NCI-H1105 treated with DMSO at 0.1 percent for 48 hours (cell line): Measurements from ENCODE around the gene RNF41.

Experiments used
- DNase-seq: peaks from one replicate; lab custom pipeline; 2025; lab: John Stamatoyannopoulos, UW

The RNF41 gene

DNA sequence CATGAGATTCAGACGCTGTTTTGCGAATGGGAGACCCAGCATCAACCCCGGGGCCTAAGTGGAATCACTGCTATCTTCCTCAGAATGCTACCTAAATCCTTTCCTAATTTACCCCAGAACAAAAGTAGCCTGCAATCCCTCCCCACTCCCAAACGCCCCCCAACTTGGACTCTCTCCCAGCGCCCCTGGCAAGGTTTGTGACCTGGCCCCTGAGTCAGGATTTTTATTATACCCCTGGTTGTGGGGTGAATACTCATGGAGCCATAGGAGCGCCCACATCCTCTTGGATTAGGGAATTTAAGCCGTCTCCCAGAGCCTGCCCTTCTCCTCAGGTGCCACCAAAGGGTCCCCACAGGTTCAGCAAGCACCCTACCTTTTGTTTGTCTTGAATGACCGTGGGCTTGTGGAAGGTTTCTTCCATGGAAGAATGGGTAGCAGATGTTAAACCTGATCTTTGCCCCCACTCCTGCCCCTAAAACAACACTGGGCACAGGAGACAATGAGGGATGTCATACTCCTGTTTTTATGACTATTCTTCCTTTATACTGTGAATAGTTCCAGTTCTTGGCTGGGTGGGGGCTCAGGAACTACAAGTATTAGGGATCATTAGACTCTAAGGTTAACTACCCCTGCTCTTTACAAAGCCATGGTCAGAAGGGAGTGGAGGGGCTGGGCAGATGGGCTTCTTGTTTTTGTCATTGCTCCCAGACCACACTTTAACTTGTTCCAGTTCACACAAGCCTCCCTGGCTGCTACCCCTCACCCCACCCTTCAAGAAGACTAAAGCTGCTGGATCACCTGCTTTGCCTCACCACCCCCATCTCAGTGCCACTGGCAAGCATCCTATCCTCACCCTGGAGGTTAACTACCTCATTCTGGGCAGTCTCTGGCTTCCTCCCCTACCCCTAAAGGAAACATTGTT lies 68.7 kb downstream of the RNF41 start:
- no peak for DNase-seq
